ENCODE data around the gene PRKG1. TPM values are rescaled to one million over a fixed set of nuclear protein-coding genes. Genes with fewer than 3 reads are reported as not detected.

Gene PRKG1
- total and polyA plus RNA-seq, 4 donors = 0.46 to 5.1 (median 1.5) TPM

GRCh38 chr10:51768886-51769465 is 694.7 kb downstream of the PRKG1 start:
- WGBS = 79% methylated on average over 4 of the region's 4 CpGs

GRCh38 chr10:51770709-51771108 is 696.4 kb downstream of the PRKG1 start:
- WGBS = 84% methylated on average over 2 of the region's 2 CpGs
- no peaks in the 10 kb centered on the region for H3K4me1 ChIP-seq (ENCODE audit: control insufficient read depth in 4 of 4, insufficient read depth in 4 of 4, low read length in 3 of 4)
- no peak for DNase-seq (ENCODE audit: low spot score)
- no peaks in the 10 kb centered on the region for H3K27me3 ChIP-seq (ENCODE audit: control insufficient read depth in 4 of 4, insufficient read depth in 4 of 4, low read length in 3 of 4)
- TF ChIP-seq RAD21 (IDR thresholded peaks at IDR 0.05) (no peak), MAX (IDR thresholded peaks at IDR 0.05) (no peak), TAF1 (conservative IDR thresholded peaks at IDR 0.05) (no peak), HNF4A (conservative IDR thresholded peaks at IDR 0.05) (no peak)
- H3K9me3 ChIP-seq (ENCODE audit: control insufficient read depth in 4 of 4, low read length in 3 of 4) = peaks cover 0 to 1% (median 0%) of the 10 kb centered on the region in 4 donors
- no peak overlapping the region for H3K4me3 ChIP-seq (ENCODE audit: low read depth in 1 of 3, low read length in 3 of 3)
- no peak overlapping the region for H3K9ac ChIP-seq (ENCODE audit: low read depth in 1 of 2, low read length in 2 of 2)
- H3K27ac ChIP-seq (ENCODE audit: low read depth in 1 of 2, low read length in 2 of 2) = no peak overlapping the region
- no peaks in the 10 kb centered on the region for H3K36me3 ChIP-seq (ENCODE audit: control insufficient read depth in 4 of 4, insufficient read depth in 3 of 4, low read depth in 1 of 4, low read length in 3 of 4)

More at GRCh38 chr10:51768886-51769465, 694.7 kb downstream of the PRKG1 start:
- Histone ChIP-seq H3K36me3 (ENCODE audit: control insufficient read depth in 4 of 4, insufficient read depth in 3 of 4, low read depth in 1 of 4, low read length in 3 of 4) (no peaks in the 10 kb centered on the region), H3K27me3 (ENCODE audit: control insufficient read depth in 4 of 4, insufficient read depth in 4 of 4, low read length in 3 of 4) (no peaks in the 10 kb centered on the region), H3K9me3 (ENCODE audit: control insufficient read depth in 4 of 4, low read length in 3 of 4) (peaks cover 0 to 1% (median 0%) of the 10 kb centered on the region in 4 donors), H3K4me1 (ENCODE audit: control insufficient read depth in 4 of 4, insufficient read depth in 4 of 4, low read length in 3 of 4) (no peaks in the 10 kb centered on the region), H3K9ac (ENCODE audit: low read depth in 1 of 2, low read length in 2 of 2) (no peak overlapping the region), H3K27ac (ENCODE audit: low read depth in 1 of 2, low read length in 2 of 2) (no peak overlapping the region), H3K4me3 (ENCODE audit: low read depth in 1 of 3, low read length in 3 of 3) (no peak overlapping the region)
- DNase-seq (ENCODE audit: low spot score) = no peak
- TF ChIP-seq MAX (IDR thresholded peaks at IDR 0.05) = no peak
- no peak for TF ChIP-seq HNF4G (IDR thresholded peaks at IDR 0.05)
- no peak for TF ChIP-seq FOXA2 (IDR thresholded peaks at IDR 0.05)
- no peak for TF ChIP-seq RAD21 (IDR thresholded peaks at IDR 0.05)
- no peak for TF ChIP-seq GABPA (IDR thresholded peaks at IDR 0.05 in 1 of 2, conservative IDR thresholded peaks at IDR 0.05 in 1 of 2)
- no peak for TF ChIP-seq CTCF (IDR thresholded peaks at IDR 0.05; ENCODE audit: low read depth, low read length, missing input control)
- TF ChIP-seq NR2F2 (IDR thresholded peaks at IDR 0.05) = no peak
- no peak for TF ChIP-seq TAF1 (conservative IDR thresholded peaks at IDR 0.05)
- TF ChIP-seq EGR1 (IDR thresholded peaks at IDR 0.05; ENCODE audit: low read depth in 2 of 2) = no peak
- no peak for TF ChIP-seq YY1 (IDR thresholded peaks at IDR 0.05)
- no peak for TF ChIP-seq SP1 (IDR thresholded peaks at IDR 0.05)
- TF ChIP-seq FOXA1 (IDR thresholded peaks at IDR 0.05) = no peak
- TF ChIP-seq ATF3 (IDR thresholded peaks at IDR 0.05) = no peak
- TF ChIP-seq RXRA (IDR thresholded peaks at IDR 0.05) = no peak
- TF ChIP-seq JUND (IDR thresholded peaks at IDR 0.05) = no peak
- no peak for TF ChIP-seq ZBTB33 (IDR thresholded peaks at IDR 0.05)
- TF ChIP-seq HNF4A (conservative IDR thresholded peaks at IDR 0.05) = no peak
